Ureter (tissue), 1 donor: Measurements from ENCODE around the gene SMG5. TPM values are rescaled to one million over a fixed set of nuclear protein-coding genes. Genes with fewer than 3 reads are reported as not detected.

Experiments used
- DNase-seq: peaks from one replicate; pipeline ENCODE4 v3.0.0-alpha.2; 2020; ENCODE audit warnings: low spot score
- total RNA-seq: library from RNA; stranded (reverse); gene quantifications from one replicate; pipeline ENCODE4 v1.2.4, GENCODE V29; 2023
- donor health status: DM: yes; HTN: yes; CAD: no.

Gene SMG5
- total RNA-seq, 1 donor from 2014 or later = 77.5 TPM

- DNase-seq = no peak
Measured at GRCh38 chr1:156214024-156214748, 68.4 kb downstream of the SMG5 start.

- no peak for DNase-seq
Measured at GRCh38 chr1:156213644-156213966, 69.0 kb downstream of the SMG5 start.

- DNase-seq = peak; percentile 97
Measured at GRCh38 chr1:156212833-156213643, 69.6 kb downstream of the SMG5 start, which contains the start of gene PMF1. Gene PMF1 (plus strand): TSS chr1:156213007. CDS start chr1:156213016, 9 bp downstream.

- no peak for DNase-seq
Measured at GRCh38 chr1:156212130-156212529, 70.5 kb downstream of the SMG5 start.

- no peak for DNase-seq
Measured at GRCh38 chr1:156211243-156211642, 71.4 kb downstream of the SMG5 start.

- no peak for DNase-seq
Measured at GRCh38 chr1:156204686-156205085, 77.9 kb downstream of the SMG5 start.

- DNase-seq = no peak
Measured at GRCh38 chr1:156203331-156203730, 79.3 kb downstream of the SMG5 start.

- DNase-seq = no peak
Measured at GRCh38 chr1:156200044-156200443, 82.6 kb downstream of the SMG5 start.

Other genes starting within 250 kb of the SMG5 start
- gene UBQLN4, start 229.0 kb downstream of the SMG5 start, total RNA-seq = 40.0 TPM
- 47.5 TPM for gene LAMTOR2, start 228.0 kb downstream of the SMG5 start, total RNA-seq
- 182 TPM for gene RAB25, start 221.7 kb downstream of the SMG5 start, total RNA-seq
- 1.2 TPM for gene MEX3A, start 200.4 kb downstream of the SMG5 start, total RNA-seq
- 444 TPM for gene LMNA, start 168.1 kb downstream of the SMG5 start, total RNA-seq
- 49.3 TPM for gene SEMA4A, start 129.2 kb downstream of the SMG5 start, total RNA-seq
- 24.7 TPM for gene SLC25A44, start 88.7 kb downstream of the SMG5 start, total RNA-seq
- 59.3 TPM for gene PMF1, start 69.8 kb downstream of the SMG5 start, total RNA-seq
- gene BGLAP, start 40.6 kb downstream of the SMG5 start, total RNA-seq = 2.2 TPM
- gene PAQR6, start 34.8 kb downstream of the SMG5 start, total RNA-seq = 4.4 TPM
- gene TMEM79, start 1.5 kb upstream of the SMG5 start, total RNA-seq = 26.2 TPM
- gene GLMP, start 12.9 kb upstream of the SMG5 start, total RNA-seq = 47.6 TPM
- not detected for gene VHLL, start 16.5 kb upstream of the SMG5 start, total RNA-seq
- gene CCT3, start 55.5 kb upstream of the SMG5 start, total RNA-seq = 209 TPM
- gene TSACC, start 55.7 kb upstream of the SMG5 start, total RNA-seq = 2.2 TPM
- 2.8 TPM for gene RHBG, start 86.4 kb upstream of the SMG5 start, total RNA-seq
- 55.3 TPM for gene MEF2D, start 217.9 kb upstream of the SMG5 start, total RNA-seq